ENCODE measurements around the gene SLC25A39. TPM values are rescaled to one million over a fixed set of nuclear protein-coding genes. Genes with fewer than 3 reads are reported as not detected.

Gene SLC25A39
- total RNA-seq, 1 experiment from 2014 or later: 164 TPM

GRCh38 chr17:44304651-44305050, 20.0 kb downstream of the SLC25A39 start:
- POLR2A ChIA-PET (ENCODE audit: unreplicated experiment): no interaction called here
- no peak for TF ChIP-seq CTCF (conservative IDR thresholded peaks at IDR 0.05)
- no peak for TF ChIP-seq EZH2 (IDR thresholded peaks at IDR 0.05; ENCODE audit: low read depth)
- Histone ChIP-seq H3F3A (ENCODE audit: insufficient read depth, low read depth) (peaks cover 10% of the 10 kb centered on the region; the same call in 1 of the 2 replicates), H3K27me3 (ENCODE audit: insufficient read depth, low read depth) (peaks cover 70% of the 10 kb centered on the region), H3K4me2 (no peak overlapping the region), H3K36me3 (ENCODE audit: low read depth) (no peaks in the 10 kb centered on the region), H3K4me1 (replicated peaks; ENCODE audit: insufficient read depth) (peaks cover 7% of the 10 kb centered on the region), H4K20me1 (ENCODE audit: insufficient read depth) (peaks cover 4% of the 10 kb centered on the region; the same call in 1 of the 2 replicates), H3K9me3 (ENCODE audit: insufficient read depth, low read depth) (no peaks in the 10 kb centered on the region), H3K27ac (no peak overlapping the region), H3K4me3 (no peak overlapping the region), H2AFZ (no peak overlapping the region), H3K79me2 (ENCODE audit: low read depth) (no peaks in the 10 kb centered on the region), H3K9me2 (ENCODE audit: insufficient read depth) (no peaks in the 10 kb centered on the region)
- CTCF ChIA-PET: no interaction called here
- no TSS peak for BruUV-seq (replicated peaks)
- DNase-seq: no peak
- intact Hi-C loops (cut with micrococcal nuclease; ENCODE audit: unreplicated experiment): loop anchor here (5.0 kb wide), 1 partner anchor 82 kb away; no protein-coding TSS in a partner anchor

GRCh38 chr17:44297975-44298374, 26.6 kb downstream of the SLC25A39 start:
- no TSS peak for BruUV-seq (replicated peaks)
- H3K4me2 ChIP-seq: no peak overlapping the region
- no peaks in the 10 kb centered on the region for H3K4me1 ChIP-seq (replicated peaks; ENCODE audit: insufficient read depth)
- no peak for DNase-seq
- POLR2A ChIA-PET (ENCODE audit: unreplicated experiment): interaction anchor here (0.9 kb wide), 1 partner anchor 92 kb away, joined by 3 read pairs; no protein-coding TSS in a partner anchor
- peaks cover 45% of the 10 kb centered on the region for H3K27me3 ChIP-seq (ENCODE audit: insufficient read depth, low read depth)
- H3K9me2 ChIP-seq (ENCODE audit: insufficient read depth): no peaks in the 10 kb centered on the region
- no peak overlapping the region for H3K27ac ChIP-seq
- no peaks in the 10 kb centered on the region for H3K9me3 ChIP-seq (ENCODE audit: insufficient read depth, low read depth)
- H3K36me3 ChIP-seq (ENCODE audit: low read depth): no peaks in the 10 kb centered on the region
- no peaks in the 10 kb centered on the region for H4K20me1 ChIP-seq (ENCODE audit: insufficient read depth)
- intact Hi-C loops (cut with micrococcal nuclease; ENCODE audit: unreplicated experiment): no loop called here
- H3F3A ChIP-seq (ENCODE audit: insufficient read depth, low read depth): no peaks in the 10 kb centered on the region
- TF ChIP-seq CTCF (conservative IDR thresholded peaks at IDR 0.05): no peak
- no peaks in the 10 kb centered on the region for H3K79me2 ChIP-seq (ENCODE audit: low read depth)
- CTCF ChIA-PET: interaction anchor here (0.6 kb wide), 1 partner anchor 349 kb away, joined by 3 read pairs; no protein-coding TSS in a partner anchor
- no peak overlapping the region for H2AFZ ChIP-seq
- no peak overlapping the region for H3K4me3 ChIP-seq

GRCh38 chr17:44293509-44294226, 31.0 kb downstream of the SLC25A39 start:
- no TSS peak for BruUV-seq (replicated peaks)
- CTCF ChIA-PET: no interaction called here
- TF ChIP-seq CTCF (conservative IDR thresholded peaks at IDR 0.05) (no peak), EZH2 (IDR thresholded peaks at IDR 0.05; ENCODE audit: low read depth) (no peak)

More at GRCh38 chr17:44293509-44294226, 31.0 kb downstream of the SLC25A39 start:
- POLR2A ChIA-PET (ENCODE audit: unreplicated experiment): no interaction called here
- Histone ChIP-seq H4K20me1 (ENCODE audit: insufficient read depth) (no peaks in the 10 kb centered on the region), H3K9me2 (ENCODE audit: insufficient read depth) (no peaks in the 10 kb centered on the region), H3K4me1 (replicated peaks; ENCODE audit: insufficient read depth) (no peaks in the 10 kb centered on the region), H3K4me2 (no peak overlapping the region), H3F3A (ENCODE audit: insufficient read depth, low read depth) (no peaks in the 10 kb centered on the region), H3K4me3 (no peak overlapping the region), H2AFZ (no peak overlapping the region), H3K9me3 (ENCODE audit: insufficient read depth, low read depth) (no peaks in the 10 kb centered on the region), H3K36me3 (ENCODE audit: low read depth) (no peaks in the 10 kb centered on the region), H3K27me3 (ENCODE audit: insufficient read depth, low read depth) (peaks cover 15% of the 10 kb centered on the region; the same call in 1 of the 2 replicates), H3K27ac (no peak overlapping the region), H3K79me2 (ENCODE audit: low read depth) (no peaks in the 10 kb centered on the region)
- no peak for DNase-seq
- intact Hi-C loops (cut with micrococcal nuclease; ENCODE audit: unreplicated experiment): no loop called here

All from PC-9 (cell line).